ENCODE measurements around the gene ANKRD10.

ANKRD10 gene

GRCh38 chr13:110894086-110894485, 20.8 kb downstream of the ANKRD10 start:
- no peak overlapping the region for H3K27ac ChIP-seq
- ChIA-PET POLR2A (ENCODE audit: low non-redundant PET) (no interaction called here), CTCF (interaction anchor here (0.6 to 1.1 kb wide), 2 partner anchors 15 to 121 kb away, joined by 3 read pairs; no protein-coding TSS in a partner anchor)
- TF ChIP-seq, protein P1, sequence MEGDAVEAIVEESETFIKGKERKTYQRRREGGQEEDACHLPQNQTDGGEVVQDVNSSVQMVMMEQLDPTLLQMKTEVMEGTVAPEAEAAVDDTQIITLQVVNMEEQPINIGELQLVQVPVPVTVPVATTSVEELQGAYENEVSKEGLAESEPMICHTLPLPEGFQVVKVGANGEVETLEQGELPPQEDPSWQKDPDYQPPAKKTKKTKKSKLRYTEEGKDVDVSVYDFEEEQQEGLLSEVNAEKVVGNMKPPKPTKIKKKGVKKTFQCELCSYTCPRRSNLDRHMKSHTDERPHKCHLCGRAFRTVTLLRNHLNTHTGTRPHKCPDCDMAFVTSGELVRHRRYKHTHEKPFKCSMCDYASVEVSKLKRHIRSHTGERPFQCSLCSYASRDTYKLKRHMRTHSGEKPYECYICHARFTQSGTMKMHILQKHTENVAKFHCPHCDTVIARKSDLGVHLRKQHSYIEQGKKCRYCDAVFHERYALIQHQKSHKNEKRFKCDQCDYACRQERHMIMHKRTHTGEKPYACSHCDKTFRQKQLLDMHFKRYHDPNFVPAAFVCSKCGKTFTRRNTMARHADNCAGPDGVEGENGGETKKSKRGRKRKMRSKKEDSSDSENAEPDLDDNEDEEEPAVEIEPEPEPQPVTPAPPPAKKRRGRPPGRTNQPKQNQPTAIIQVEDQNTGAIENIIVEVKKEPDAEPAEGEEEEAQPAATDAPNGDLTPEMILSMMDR (conservative IDR thresholded peaks at IDR 0.05; ENCODE audit: low read depth): no peak
- no peak for DNase-seq (ENCODE audit: low spot score)

DNA sequence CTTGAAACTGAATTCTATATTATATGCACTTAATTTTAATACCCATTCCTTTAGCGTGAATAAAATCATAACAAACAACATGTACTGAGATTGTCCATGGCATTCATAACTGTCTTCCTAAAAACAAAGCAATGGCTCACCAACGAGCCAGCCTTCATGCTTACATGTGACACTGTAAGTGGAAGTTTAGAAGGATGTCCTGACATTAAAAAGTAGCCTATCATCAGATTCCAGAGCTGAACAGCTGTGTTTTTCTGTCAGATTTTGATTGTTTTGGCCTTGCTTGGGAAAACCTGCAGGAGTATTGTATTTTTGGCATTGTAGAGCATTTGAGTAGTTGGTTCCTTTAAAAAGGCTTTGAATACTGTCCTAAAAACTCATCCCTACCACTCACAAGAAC, 21.3 kb downstream of the ANKRD10 start:
- H3K27ac ChIP-seq: no peak overlapping the region
- DNase-seq (ENCODE audit: low spot score): no peak
- TF ChIP-seq, protein P1 (conservative IDR thresholded peaks at IDR 0.05; ENCODE audit: low read depth): no peak
- CTCF ChIA-PET: interaction anchor here (0.6 to 1.1 kb wide), 2 partner anchors 15 to 121 kb away, joined by 3 read pairs; no protein-coding TSS in a partner anchor
- POLR2A ChIA-PET (ENCODE audit: low non-redundant PET): no interaction called here

DNA sequence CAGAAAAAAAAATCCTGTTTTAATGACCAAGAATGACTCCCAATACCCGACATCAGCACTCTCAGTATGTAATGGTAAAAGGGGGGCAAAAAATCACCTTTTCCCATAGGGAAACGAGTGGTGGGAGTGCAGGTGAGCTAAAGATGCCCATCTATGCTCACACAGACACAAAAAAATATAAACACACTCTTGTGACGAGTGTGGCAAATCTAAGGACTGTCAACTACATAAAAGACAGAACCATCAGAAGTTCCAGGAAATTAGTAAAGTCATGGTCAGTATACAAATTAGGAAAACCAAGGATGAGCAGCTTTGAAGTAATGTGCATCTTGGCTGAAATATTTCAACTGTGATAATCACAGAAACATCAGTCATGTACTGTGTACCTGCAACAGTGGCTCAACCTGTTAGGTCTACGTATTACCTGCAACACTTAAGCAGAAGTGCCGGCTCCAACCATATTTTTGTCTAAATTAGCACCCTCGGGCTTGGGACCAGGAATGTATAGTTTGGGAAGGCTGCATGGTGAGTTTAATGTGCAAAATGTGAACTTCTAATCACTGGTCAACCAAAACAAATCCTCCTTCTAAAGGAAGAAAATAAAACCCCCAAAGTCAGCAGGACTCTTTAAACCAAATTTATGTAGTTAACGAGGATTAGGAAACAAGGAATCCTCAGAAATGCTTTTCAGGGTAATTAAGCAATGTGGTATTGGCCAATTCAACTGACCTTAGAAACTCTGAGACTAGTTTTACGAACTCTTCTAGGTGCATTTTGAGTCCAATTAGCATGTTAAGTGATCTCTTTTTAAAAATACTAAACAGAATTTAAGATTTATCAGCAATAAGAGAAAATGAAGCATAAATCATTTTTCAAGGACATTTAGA, 24.3 kb downstream of the ANKRD10 start:
- TF ChIP-seq, protein P1 (conservative IDR thresholded peaks at IDR 0.05; ENCODE audit: low read depth): no peak
- no peak for DNase-seq (ENCODE audit: low spot score)
- H3K27ac ChIP-seq: no peak overlapping the region
- ChIA-PET CTCF (no interaction called here), POLR2A (ENCODE audit: low non-redundant PET) (no interaction called here)

- no peak overlapping the region for H3K27ac ChIP-seq
- ChIA-PET POLR2A (ENCODE audit: low non-redundant PET) (no interaction called here), CTCF (no interaction called here)
- TF ChIP-seq, protein P1 (conservative IDR thresholded peaks at IDR 0.05; ENCODE audit: low read depth): no peak
- DNase-seq (ENCODE audit: low spot score): no peak
Measured at GRCh38 chr13:110888390-110888789, 26.5 kb downstream of the ANKRD10 start.

DNA sequence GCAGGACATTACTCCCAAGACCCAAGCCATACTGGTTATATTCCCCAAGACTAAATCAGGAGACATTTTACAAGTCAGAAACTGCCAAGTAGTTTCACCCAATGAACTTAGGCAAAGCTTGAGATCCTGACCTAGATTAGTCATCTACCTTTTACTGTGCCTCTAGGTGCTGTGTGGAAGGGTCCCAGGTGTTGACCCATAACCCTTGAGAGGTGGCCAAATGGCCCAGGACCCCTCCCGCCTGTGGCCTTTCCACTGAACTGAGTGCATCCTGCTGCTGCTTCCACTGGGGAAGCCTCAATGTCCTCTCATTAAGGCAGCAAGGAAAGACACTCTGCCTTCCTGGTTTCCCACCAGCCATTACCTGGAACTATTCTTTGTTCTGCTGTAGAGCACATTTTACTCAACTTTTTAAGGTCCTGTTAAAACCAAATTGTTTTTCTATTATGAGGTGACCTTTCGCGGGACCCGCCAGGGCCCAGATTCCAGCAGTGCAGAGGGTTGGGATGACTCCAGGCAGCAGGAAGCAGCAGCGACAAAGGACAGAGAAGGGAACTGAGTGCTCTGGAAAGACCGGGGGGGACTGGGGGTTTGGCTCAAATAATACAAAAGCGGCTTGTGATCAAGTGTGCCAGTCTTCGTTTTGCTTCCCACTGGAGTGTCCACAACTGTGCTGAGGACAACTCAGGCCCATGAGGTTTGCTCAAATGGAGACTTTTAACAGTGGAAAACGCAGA, 27.1 kb downstream of the ANKRD10 start:
- DNase-seq (ENCODE audit: low spot score): no peak
- TF ChIP-seq, protein P1 (conservative IDR thresholded peaks at IDR 0.05; ENCODE audit: low read depth): no peak
- H3K27ac ChIP-seq: 0 out of 2 replicates have a peak overlapping the region, but pooled peaks have one; percentile 5
- ChIA-PET CTCF (no interaction called here), POLR2A (ENCODE audit: low non-redundant PET) (no interaction called here)

- POLR2A ChIA-PET (ENCODE audit: low non-redundant PET): no interaction called here
Measured at GRCh38 chr13:110886870-110887596, 27.8 kb downstream of the ANKRD10 start.

More at GRCh38 chr13:110886870-110887596, 27.8 kb downstream of the ANKRD10 start:
- no peak overlapping the region for H3K27ac ChIP-seq
- CTCF ChIA-PET: no interaction called here
- DNase-seq (ENCODE audit: low spot score): no peak
- TF ChIP-seq, protein P1 (conservative IDR thresholded peaks at IDR 0.05; ENCODE audit: low read depth): no peak
